ENCODE data around the gene PP2D1.

The PP2D1 gene

GRCh38 chr3:19937459-19938294 lies 74.4 kb downstream of the PP2D1 start:
- Histone ChIP-seq H3K27ac (no peak overlapping the region), H3K4me3 (no peak overlapping the region)

All from skin epidermis (tissue), 12 donors.